RWPE1 (cell line): ENCODE data around the gene DEFB128.
"Not testable (repeated sequence)": the region's sequence is repeated elsewhere in the genome, so short reads cannot be mapped to it uniquely, and the experiment has no call there.

ENCODE experiments used
- CTCF ChIA-PET: fragments of 350-600 bp; sonication (Branson Sonifier 250); formaldehyde crosslinking; extraction: SDS; loops from one replicate; lab custom pipeline; 2021; lab: Yijun Ruan, JAX
- POLR2A ChIA-PET: fragments of 400-600 bp; formaldehyde crosslinking; extraction: SDS; loops from one replicate; lab custom pipeline; 2020; ENCODE audit warnings: antibody characterized with exemption; ENCODE audit not compliant: low non-redundant PET; lab: Yijun Ruan, JAX
- DNase-seq: peaks from one replicate; pipeline ENCODE4 v3.0.0; 2012; ENCODE audit warnings: low spot score
- H3K27ac ChIP-seq: fragments of 450-650 bp; 2 replicates; pipeline ENCODE4 v1.5.1; 2017
- CTCF ChIP-seq: fragments of 450-650 bp; conservative IDR thresholded peaks from 2 replicates; pipeline ENCODE4 v1.5.1; 2017; ENCODE audit warnings: low read depth, mild to moderate bottlenecking

Gene DEFB128

GRCh38 chr20:189611-190010, at the start of gene DEFB128:
Gene DEFB128, minus strand, starts transcription at chr20:189711. Its CDS starts 88 bp downstream, at chr20:189623.
- ChIA-PET CTCF (no interaction called here), POLR2A (no interaction called here)
- no peak within 1 kb of the TSS for H3K27ac ChIP-seq
- DNase-seq: no peak
- TF ChIP-seq CTCF: no peak

GRCh38 chr20:237929-238328, 48.4 kb upstream of the DEFB128 start:
- DNase-seq: no peak
- CTCF ChIA-PET: interaction anchor here (1.0 kb wide), 1 partner anchor 29 kb away, joined by 4 read pairs; no protein-coding TSS in a partner anchor
- no peak for TF ChIP-seq CTCF
- POLR2A ChIA-PET: no interaction called here
- H3K27ac ChIP-seq: no peak overlapping the region

- no peak overlapping the region for H3K27ac ChIP-seq
- DNase-seq: no peak
- CTCF ChIA-PET: interaction anchor here (0.7 to 1.0 kb wide), 2 partner anchors 16 to 29 kb away, joined by 3 to 4 read pairs; no protein-coding TSS in a partner anchor
- POLR2A ChIA-PET: no interaction called here
- TF ChIP-seq CTCF: no peak
Measured at GRCh38 chr20:237489-237888, 48.0 kb upstream of the DEFB128 start.

- H3K27ac ChIP-seq: no peak overlapping the region
- TF ChIP-seq CTCF: peak; percentile 77
- DNase-seq: peak; percentile 66
- ChIA-PET CTCF (interaction anchor here (0.5 to 1.7 kb wide), 5 partner anchors 22 to 95 kb away, joined by 3 to 11 read pairs (median 5); no protein-coding TSS in a partner anchor), POLR2A (no interaction called here)
Measured at GRCh38 chr20:235891-236290, 46.4 kb upstream of the DEFB128 start.

- DNase-seq: no peak
- ChIA-PET POLR2A (no interaction called here), CTCF (no interaction called here)
- H3K27ac ChIP-seq: no peak overlapping the region
- TF ChIP-seq CTCF: no peak
Measured at GRCh38 chr20:227439-228105, 38.1 kb upstream of the DEFB128 start.

- H3K27ac ChIP-seq: no peak within 1 kb of the TSS
- ChIA-PET POLR2A (no interaction called here), CTCF (no interaction called here)
- DNase-seq: no peak
- no peak for TF ChIP-seq CTCF
Measured at GRCh38 chr20:226958-227357, 37.4 kb upstream of the DEFB128 start, which contains the start of gene DEFB129. Gene DEFB129, plus strand, starts transcription at chr20:227258. Its CDS starts 31 bp downstream, at chr20:227289.

GRCh38 chr20:225879-226278, 36.4 kb upstream of the DEFB128 start:
- POLR2A ChIA-PET, H3K27ac ChIP-seq, DNase-seq: not testable (repeated sequence)
- CTCF ChIA-PET: interaction anchor here (0.7 kb wide), 1 partner anchor 69 kb away, joined by 3 read pairs; no protein-coding TSS in a partner anchor
